GM10266 (cell line): ENCODE data around the gene TCP11L1.

Source experiments
- DNase-seq: peaks from one replicate; pipeline ENCODE4 v3.0.0; 2012; ENCODE audit errors: extremely low spot score
- CTCF ChIP-seq: IDR thresholded peaks from 2 replicates; pipeline ENCODE4 v1.5.1; 2012; ENCODE audit warnings: mild to moderate bottlenecking, low read depth; ENCODE audit not compliant: control insufficient read depth, insufficient read depth; ENCODE audit errors: missing control alignments

Gene TCP11L1

GRCh38 chr11:33039274-33040032, at the start of gene TCP11L1:
Gene TCP11L1, plus strand, starts transcription at chr11:33039572. Its CDS starts 4,202 bp downstream, at chr11:33043774.
- DNase-seq = peak; percentile 88
- peak; percentile 2 for TF ChIP-seq CTCF

- no peak for TF ChIP-seq CTCF
- DNase-seq = no peak
Observed at GRCh38 chr11:32990481-32990880, 48.9 kb upstream of the TCP11L1 start.

GRCh38 chr11:32991427-32991826, 47.9 kb upstream of the TCP11L1 start:
- DNase-seq = no peak
- TF ChIP-seq CTCF = no peak

- no peak for TF ChIP-seq CTCF
- no peak for DNase-seq
Observed at GRCh38 chr11:32991898-32992297, 47.5 kb upstream of the TCP11L1 start.

- no peak for TF ChIP-seq CTCF
- no peak for DNase-seq
Observed at GRCh38 chr11:33000181-33000580, 39.2 kb upstream of the TCP11L1 start.

- no peak for DNase-seq
- no peak for TF ChIP-seq CTCF
Observed at GRCh38 chr11:33001281-33001680, 38.1 kb upstream of the TCP11L1 start.

GRCh38 chr11:33001751-33002542, 37.4 kb upstream of the TCP11L1 start:
- TF ChIP-seq CTCF = no peak
- DNase-seq = no peak
